ENCODE results near the gene HMGB4.

- TF ChIP-seq, protein P1, sequence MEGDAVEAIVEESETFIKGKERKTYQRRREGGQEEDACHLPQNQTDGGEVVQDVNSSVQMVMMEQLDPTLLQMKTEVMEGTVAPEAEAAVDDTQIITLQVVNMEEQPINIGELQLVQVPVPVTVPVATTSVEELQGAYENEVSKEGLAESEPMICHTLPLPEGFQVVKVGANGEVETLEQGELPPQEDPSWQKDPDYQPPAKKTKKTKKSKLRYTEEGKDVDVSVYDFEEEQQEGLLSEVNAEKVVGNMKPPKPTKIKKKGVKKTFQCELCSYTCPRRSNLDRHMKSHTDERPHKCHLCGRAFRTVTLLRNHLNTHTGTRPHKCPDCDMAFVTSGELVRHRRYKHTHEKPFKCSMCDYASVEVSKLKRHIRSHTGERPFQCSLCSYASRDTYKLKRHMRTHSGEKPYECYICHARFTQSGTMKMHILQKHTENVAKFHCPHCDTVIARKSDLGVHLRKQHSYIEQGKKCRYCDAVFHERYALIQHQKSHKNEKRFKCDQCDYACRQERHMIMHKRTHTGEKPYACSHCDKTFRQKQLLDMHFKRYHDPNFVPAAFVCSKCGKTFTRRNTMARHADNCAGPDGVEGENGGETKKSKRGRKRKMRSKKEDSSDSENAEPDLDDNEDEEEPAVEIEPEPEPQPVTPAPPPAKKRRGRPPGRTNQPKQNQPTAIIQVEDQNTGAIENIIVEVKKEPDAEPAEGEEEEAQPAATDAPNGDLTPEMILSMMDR (IDR thresholded peaks at IDR 0.05): no peak
- TF ChIP-seq, protein P2, sequence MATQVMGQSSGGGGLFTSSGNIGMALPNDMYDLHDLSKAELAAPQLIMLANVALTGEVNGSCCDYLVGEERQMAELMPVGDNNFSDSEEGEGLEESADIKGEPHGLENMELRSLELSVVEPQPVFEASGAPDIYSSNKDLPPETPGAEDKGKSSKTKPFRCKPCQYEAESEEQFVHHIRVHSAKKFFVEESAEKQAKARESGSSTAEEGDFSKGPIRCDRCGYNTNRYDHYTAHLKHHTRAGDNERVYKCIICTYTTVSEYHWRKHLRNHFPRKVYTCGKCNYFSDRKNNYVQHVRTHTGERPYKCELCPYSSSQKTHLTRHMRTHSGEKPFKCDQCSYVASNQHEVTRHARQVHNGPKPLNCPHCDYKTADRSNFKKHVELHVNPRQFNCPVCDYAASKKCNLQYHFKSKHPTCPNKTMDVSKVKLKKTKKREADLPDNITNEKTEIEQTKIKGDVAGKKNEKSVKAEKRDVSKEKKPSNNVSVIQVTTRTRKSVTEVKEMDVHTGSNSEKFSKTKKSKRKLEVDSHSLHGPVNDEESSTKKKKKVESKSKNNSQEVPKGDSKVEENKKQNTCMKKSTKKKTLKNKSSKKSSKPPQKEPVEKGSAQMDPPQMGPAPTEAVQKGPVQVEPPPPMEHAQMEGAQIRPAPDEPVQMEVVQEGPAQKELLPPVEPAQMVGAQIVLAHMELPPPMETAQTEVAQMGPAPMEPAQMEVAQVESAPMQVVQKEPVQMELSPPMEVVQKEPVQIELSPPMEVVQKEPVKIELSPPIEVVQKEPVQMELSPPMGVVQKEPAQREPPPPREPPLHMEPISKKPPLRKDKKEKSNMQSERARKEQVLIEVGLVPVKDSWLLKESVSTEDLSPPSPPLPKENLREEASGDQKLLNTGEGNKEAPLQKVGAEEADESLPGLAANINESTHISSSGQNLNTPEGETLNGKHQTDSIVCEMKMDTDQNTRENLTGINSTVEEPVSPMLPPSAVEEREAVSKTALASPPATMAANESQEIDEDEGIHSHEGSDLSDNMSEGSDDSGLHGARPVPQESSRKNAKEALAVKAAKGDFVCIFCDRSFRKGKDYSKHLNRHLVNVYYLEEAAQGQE (IDR thresholded peaks at IDR 0.05; ENCODE audit: low read depth, low read length): no peak
- no peak for TF ChIP-seq TAF1 (IDR thresholded peaks at IDR 0.05; ENCODE audit: borderline replicate concordance, low read depth, low read length)
- TF ChIP-seq EP300 (IDR thresholded peaks at IDR 0.05; ENCODE audit: borderline replicate concordance in 1 of 2, low read depth in 1 of 2, low read length in 1 of 2): no peak
- no peak for TF ChIP-seq FOXJ3 (CRISPR knock-in tag; IDR thresholded peaks at IDR 0.05)
- TF ChIP-seq ELF1 (IDR thresholded peaks at IDR 0.05): no peak
These were observed 43.1 kb upstream of the HMGB4 start for GRCh38 chr1:33820804-33821203.

Data from SK-N-SH (cell line).